K562 (cell line): Measurements from ENCODE around the gene HYAL1. TPM values are rescaled to one million over a fixed set of nuclear protein-coding genes. Genes with fewer than 3 reads are reported as not detected.
A peak's percentile ranks its signal among the peaks of the same experiment; 100 is the strongest.

Experiments used
- MCM3 ChIP-seq: fragments of 450-650 bp; IDR thresholded peaks from 2 replicates; pipeline ENCODE4 v1.6.1; 2016
- NR3C1 ChIP-seq: sonication (generic); formaldehyde crosslinking; IDR thresholded peaks from 2 replicates; pipeline ENCODE4 v1.8.1; 2022; ENCODE audit warnings: missing genetic modification reagents
- SRSF3 ChIP-seq: fragments of 200-400 bp; formaldehyde crosslinking; IDR thresholded peaks from 2 replicates; pipeline ENCODE4 v1.6.1; 2016; ENCODE audit warnings: mild to moderate bottlenecking, low read length, moderate library complexity; ENCODE audit not compliant: insufficient read depth
- SRSF9 ChIP-seq: fragments of 200-400 bp; formaldehyde crosslinking; IDR thresholded peaks from 2 replicates; pipeline ENCODE4 v1.6.1; 2017; ENCODE audit warnings: low read depth, low read length, borderline replicate concordance
- STAG1 ChIP-seq: sonication (generic); formaldehyde crosslinking; IDR thresholded peaks from 2 replicates; pipeline ENCODE4 v1.5.0; 2020; ENCODE audit warnings: missing genetic modification reagents, borderline replicate concordance
- TGIF2 ChIP-seq: sonication (generic); formaldehyde crosslinking; IDR thresholded peaks from 2 replicates; pipeline ENCODE4 v1.8.1; 2022; ENCODE audit warnings: mild to moderate bottlenecking, missing genetic modification reagents, moderate library complexity
- ZNF121 ChIP-seq: sonication (generic); formaldehyde crosslinking; conservative IDR thresholded peaks from 2 replicates; pipeline ENCODE4 v1.8.0; 2022; ENCODE audit warnings: missing genetic modification reagents
- ZNF740 ChIP-seq, 3 experiments: fragments of 200-800 bp in 1 of 3; sonication (Bioruptor generic) in 1 of 3; sonication (generic) in 1 of 3; formaldehyde crosslinking in 1 of 3; IDR thresholded peaks; 2 replicates each; pipeline versions ENCODE4 v1.6.1 to v1.8.0; 2016 to 2022; ENCODE audit warnings: mild to moderate bottlenecking in 2 of 3, missing compliant biosample characterization in 2 of 3, missing genetic modification characterization in 2 of 3, missing genetic modification reagents in 1 of 3
- ZZZ3 ChIP-seq: fragments of 450-650 bp; IDR thresholded peaks from 2 replicates; pipeline ENCODE4 v1.6.1; 2016; ENCODE audit warnings: antibody characterized with exemption, mild to moderate bottlenecking, moderate library complexity
- polyA plus RNA-seq, 8 experiments: library from polyadenylated mRNA; depleted of rRNA in 4 of 8; stranded (reverse) in 5 of 8; unstranded in 3 of 8; fragments of >200 nt; fragmentation: Nextera tagmentation in 2 of 8; fragmentation: Illumina TruSeq in 1 of 8; extraction: Ambion mirVana in 2 of 8; extraction: Trizol in 1 of 8; gene quantifications; 2 replicates each; pipeline versions ENCODE4 v1.2.1 to v1.2.3, GENCODE V29; 2011 to 2014; ENCODE audit warnings: inconsistent platforms in 1 of 8, missing spikeins in 1 of 8
- total RNA-seq, 7 experiments: library from RNA; depleted of rRNA in 6 of 7; stranded (reverse); fragments of >200 nt in 6 of 7; fragmentation: Illumina TruSeq in 2 of 7; extraction: Trizol in 2 of 7; gene quantifications; 2 replicates each; pipeline versions ENCODE4 v1.2.1 to v1.2.3, GENCODE V29; 2011 to 2021; ENCODE audit warnings: low replicate concordance in 1 of 7
- TF ChIP-seq, protein P1 (sequence below): sonication (generic); formaldehyde crosslinking; IDR thresholded peaks from 2 replicates; pipeline ENCODE4 v1.8.0; 2023; ENCODE audit warnings: mild to moderate bottlenecking, missing genetic modification reagents
- TF ChIP-seq, protein P2 (sequence below): sonication (generic); formaldehyde crosslinking; IDR thresholded peaks from 2 replicates; pipeline ENCODE4 v1.8.0; 2023; ENCODE audit warnings: missing genetic modification reagents, mild to moderate bottlenecking, borderline replicate concordance
- TF ChIP-seq, protein P3 (sequence below): fragments of 250-450 bp; sonication (Bioruptor Pico); IDR thresholded peaks from 2 replicates; pipeline ENCODE4 v1.4.0; 2020

HYAL1 gene
- total and polyA plus RNA-seq, 9 of the 15 experiments (the other 6 are each of a cell fraction or from before 2014, with no cell fraction given) = 1.4 to 8.5 (median 4.7) TPM

DNA sequence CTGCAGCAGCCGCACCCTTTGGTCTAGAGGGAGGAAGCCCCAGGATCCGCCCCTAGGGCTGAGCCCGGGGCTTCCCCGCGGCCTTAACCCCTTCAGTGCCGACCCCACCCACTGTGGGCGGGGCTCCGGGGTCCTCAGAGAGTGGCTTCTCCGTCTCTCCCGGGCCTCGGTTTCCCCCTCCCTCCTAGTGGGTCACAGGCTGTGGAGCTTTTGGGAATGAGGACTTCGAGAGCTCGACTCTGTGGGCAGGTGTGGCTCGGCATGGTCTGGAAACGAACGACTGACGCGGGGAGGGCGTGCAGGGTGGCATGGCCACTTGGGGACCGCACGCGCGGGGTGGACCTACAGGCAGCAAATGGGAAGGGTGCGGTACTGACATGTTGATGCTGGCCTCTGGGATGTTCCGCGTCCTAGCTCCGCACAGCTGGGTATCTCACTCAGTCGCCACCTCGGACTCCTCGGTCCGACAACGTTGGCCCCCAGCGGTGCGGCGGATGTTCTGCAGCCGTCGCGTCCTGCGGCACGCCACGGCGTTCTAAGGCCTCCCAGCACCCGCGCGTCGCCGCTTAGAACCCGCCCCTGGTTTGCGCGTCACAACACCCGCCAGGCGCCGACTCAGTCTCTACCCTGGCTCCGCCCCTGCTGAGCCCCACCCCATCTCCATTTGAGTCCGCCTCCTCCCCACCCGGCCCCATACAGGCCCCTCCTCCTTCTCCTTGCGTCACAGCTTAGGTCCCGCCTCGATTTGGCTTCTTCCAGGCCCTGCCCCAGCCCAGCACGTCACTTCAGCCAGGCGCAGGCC, 4.3 kb downstream of the HYAL1 start, which contains the start of the genes HYAL3 and NAA80 (continued):
- TF ChIP-seq, protein P1, sequence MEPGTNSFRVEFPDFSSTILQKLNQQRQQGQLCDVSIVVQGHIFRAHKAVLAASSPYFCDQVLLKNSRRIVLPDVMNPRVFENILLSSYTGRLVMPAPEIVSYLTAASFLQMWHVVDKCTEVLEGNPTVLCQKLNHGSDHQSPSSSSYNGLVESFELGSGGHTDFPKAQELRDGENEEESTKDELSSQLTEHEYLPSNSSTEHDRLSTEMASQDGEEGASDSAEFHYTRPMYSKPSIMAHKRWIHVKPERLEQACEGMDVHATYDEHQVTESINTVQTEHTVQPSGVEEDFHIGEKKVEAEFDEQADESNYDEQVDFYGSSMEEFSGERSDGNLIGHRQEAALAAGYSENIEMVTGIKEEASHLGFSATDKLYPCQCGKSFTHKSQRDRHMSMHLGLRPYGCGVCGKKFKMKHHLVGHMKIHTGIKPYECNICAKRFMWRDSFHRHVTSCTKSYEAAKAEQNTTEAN (CRISPR knock-in tag) = 0 out of 2 replicates have a peak, but pooled peaks have one; percentile 57
- no peak for TF ChIP-seq ZZZ3
- TF ChIP-seq ZNF740 (CRISPR knock-in tag; IDR thresholded peaks at IDR 0.05) = no peak
- TF ChIP-seq ZNF740 (tag; IDR thresholded peaks at IDR 0.05) = no peak
- TF ChIP-seq SRSF3 = no peak
- TF ChIP-seq STAG1 (CRISPR knock-in tag) = no peak
- TF ChIP-seq, protein P2, sequence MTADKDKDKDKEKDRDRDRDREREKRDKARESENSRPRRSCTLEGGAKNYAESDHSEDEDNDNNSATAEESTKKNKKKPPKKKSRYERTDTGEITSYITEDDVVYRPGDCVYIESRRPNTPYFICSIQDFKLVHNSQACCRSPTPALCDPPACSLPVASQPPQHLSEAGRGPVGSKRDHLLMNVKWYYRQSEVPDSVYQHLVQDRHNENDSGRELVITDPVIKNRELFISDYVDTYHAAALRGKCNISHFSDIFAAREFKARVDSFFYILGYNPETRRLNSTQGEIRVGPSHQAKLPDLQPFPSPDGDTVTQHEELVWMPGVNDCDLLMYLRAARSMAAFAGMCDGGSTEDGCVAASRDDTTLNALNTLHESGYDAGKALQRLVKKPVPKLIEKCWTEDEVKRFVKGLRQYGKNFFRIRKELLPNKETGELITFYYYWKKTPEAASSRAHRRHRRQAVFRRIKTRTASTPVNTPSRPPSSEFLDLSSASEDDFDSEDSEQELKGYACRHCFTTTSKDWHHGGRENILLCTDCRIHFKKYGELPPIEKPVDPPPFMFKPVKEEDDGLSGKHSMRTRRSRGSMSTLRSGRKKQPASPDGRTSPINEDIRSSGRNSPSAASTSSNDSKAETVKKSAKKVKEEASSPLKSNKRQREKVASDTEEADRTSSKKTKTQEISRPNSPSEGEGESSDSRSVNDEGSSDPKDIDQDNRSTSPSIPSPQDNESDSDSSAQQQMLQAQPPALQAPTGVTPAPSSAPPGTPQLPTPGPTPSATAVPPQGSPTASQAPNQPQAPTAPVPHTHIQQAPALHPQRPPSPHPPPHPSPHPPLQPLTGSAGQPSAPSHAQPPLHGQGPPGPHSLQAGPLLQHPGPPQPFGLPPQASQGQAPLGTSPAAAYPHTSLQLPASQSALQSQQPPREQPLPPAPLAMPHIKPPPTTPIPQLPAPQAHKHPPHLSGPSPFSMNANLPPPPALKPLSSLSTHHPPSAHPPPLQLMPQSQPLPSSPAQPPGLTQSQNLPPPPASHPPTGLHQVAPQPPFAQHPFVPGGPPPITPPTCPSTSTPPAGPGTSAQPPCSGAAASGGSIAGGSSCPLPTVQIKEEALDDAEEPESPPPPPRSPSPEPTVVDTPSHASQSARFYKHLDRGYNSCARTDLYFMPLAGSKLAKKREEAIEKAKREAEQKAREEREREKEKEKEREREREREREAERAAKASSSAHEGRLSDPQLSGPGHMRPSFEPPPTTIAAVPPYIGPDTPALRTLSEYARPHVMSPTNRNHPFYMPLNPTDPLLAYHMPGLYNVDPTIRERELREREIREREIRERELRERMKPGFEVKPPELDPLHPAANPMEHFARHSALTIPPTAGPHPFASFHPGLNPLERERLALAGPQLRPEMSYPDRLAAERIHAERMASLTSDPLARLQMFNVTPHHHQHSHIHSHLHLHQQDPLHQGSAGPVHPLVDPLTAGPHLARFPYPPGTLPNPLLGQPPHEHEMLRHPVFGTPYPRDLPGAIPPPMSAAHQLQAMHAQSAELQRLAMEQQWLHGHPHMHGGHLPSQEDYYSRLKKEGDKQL (CRISPR knock-in tag) = no peak
- no peak for TF ChIP-seq NR3C1 (CRISPR knock-in tag)
- TF ChIP-seq ZNF121 (CRISPR knock-in tag) = no peak
- TF ChIP-seq MCM3 = no peak
- TF ChIP-seq, protein P3, sequence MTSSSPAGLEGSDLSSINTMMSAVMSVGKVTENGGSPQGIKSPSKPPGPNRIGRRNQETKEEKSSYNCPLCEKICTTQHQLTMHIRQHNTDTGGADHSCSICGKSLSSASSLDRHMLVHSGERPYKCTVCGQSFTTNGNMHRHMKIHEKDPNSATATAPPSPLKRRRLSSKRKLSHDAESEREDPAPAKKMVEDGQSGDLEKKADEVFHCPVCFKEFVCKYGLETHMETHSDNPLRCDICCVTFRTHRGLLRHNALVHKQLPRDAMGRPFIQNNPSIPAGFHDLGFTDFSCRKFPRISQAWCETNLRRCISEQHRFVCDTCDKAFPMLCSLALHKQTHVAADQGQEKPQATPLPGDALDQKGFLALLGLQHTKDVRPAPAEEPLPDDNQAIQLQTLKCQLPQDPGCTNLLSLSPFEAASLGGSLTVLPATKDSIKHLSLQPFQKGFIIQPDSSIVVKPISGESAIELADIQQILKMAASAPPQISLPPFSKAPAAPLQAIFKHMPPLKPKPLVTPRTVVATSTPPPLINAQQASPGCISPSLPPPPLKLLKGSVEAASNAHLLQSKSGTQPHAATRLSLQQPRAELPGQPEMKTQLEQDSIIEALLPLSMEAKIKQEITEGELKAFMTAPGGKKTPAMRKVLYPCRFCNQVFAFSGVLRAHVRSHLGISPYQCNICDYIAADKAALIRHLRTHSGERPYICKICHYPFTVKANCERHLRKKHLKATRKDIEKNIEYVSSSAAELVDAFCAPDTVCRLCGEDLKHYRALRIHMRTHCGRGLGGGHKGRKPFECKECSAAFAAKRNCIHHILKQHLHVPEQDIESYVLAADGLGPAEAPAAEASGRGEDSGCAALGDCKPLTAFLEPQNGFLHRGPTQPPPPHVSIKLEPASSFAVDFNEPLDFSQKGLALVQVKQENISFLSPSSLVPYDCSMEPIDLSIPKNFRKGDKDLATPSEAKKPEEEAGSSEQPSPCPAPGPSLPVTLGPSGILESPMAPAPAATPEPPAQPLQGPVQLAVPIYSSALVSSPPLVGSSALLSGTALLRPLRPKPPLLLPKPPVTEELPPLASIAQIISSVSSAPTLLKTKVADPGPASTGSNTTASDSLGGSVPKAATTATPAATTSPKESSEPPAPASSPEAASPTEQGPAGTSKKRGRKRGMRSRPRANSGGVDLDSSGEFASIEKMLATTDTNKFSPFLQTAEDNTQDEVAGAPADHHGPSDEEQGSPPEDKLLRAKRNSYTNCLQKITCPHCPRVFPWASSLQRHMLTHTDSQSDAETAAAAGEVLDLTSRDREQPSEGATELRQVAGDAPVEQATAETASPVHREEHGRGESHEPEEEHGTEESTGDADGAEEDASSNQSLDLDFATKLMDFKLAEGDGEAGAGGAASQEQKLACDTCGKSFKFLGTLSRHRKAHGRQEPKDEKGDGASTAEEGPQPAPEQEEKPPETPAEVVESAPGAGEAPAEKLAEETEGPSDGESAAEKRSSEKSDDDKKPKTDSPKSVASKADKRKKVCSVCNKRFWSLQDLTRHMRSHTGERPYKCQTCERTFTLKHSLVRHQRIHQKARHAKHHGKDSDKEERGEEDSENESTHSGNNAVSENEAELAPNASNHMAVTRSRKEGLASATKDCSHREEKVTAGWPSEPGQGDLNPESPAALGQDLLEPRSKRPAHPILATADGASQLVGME (CRISPR knock-in tag) = no peak
- no peak for TF ChIP-seq SRSF9
- no peak for TF ChIP-seq TGIF2 (CRISPR knock-in tag)
